ENCODE measurements around the gene YY2.

DNA sequence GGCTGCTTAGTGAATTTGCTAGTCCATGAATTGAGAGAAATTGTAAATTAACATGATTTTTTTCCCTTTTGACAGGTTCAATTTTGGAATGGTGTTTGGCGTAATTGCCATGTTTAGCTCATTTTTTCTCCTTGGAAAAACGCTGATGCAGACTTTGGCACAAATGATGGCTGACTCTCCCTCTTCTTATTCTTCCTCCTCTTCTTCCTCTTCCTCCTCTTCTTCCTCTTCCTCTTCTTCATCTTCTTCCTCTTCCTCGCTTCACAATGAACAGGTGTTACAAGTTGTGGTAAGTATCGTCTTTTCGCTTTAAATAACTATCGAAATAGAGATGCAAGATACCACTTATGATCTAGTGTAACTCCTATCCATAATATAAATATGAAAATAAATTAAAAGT lies 10.7 kb upstream of the YY2 start:
- TF ChIP-seq, protein P1, sequence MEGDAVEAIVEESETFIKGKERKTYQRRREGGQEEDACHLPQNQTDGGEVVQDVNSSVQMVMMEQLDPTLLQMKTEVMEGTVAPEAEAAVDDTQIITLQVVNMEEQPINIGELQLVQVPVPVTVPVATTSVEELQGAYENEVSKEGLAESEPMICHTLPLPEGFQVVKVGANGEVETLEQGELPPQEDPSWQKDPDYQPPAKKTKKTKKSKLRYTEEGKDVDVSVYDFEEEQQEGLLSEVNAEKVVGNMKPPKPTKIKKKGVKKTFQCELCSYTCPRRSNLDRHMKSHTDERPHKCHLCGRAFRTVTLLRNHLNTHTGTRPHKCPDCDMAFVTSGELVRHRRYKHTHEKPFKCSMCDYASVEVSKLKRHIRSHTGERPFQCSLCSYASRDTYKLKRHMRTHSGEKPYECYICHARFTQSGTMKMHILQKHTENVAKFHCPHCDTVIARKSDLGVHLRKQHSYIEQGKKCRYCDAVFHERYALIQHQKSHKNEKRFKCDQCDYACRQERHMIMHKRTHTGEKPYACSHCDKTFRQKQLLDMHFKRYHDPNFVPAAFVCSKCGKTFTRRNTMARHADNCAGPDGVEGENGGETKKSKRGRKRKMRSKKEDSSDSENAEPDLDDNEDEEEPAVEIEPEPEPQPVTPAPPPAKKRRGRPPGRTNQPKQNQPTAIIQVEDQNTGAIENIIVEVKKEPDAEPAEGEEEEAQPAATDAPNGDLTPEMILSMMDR (IDR thresholded peaks at IDR 0.05; ENCODE audit: poor library complexity): no peak
- TF ChIP-seq EZH2 (IDR thresholded peaks at IDR 0.05; ENCODE audit: borderline replicate concordance): no peak

Measured in hepatocyte (in vitro differentiated cells).